C4-2B (cell line): ENCODE data around the gene CARD10.
A peak's percentile ranks its signal among the peaks of the same experiment; 100 is the strongest.

Source experiments
- H3K27ac ChIP-seq: fragments of 450-650 bp; 2 replicates; pipeline ENCODE4 v1.5.1; 2017
- CTCF ChIP-seq: fragments of 450-650 bp; conservative IDR thresholded peaks from 2 replicates; pipeline ENCODE4 v1.5.1; 2017; ENCODE audit warnings: mild to moderate bottlenecking
- ZFX ChIP-seq: fragments of 450-650 bp; IDR thresholded peaks from 2 replicates; pipeline ENCODE4 v1.6.1; 2017

CARD10 gene

GRCh38 chr22:37525746-37526350 lies 6.6 kb upstream of the CARD10 start:
- no peak overlapping the region for H3K27ac ChIP-seq
- TF ChIP-seq ZFX (no peak), CTCF (no peak)

GRCh38 chr22:37525073-37525745 lies 6.0 kb upstream of the CARD10 start:
- TF ChIP-seq ZFX, result no peak
- TF ChIP-seq CTCF, result no peak
- H3K27ac ChIP-seq, result no peak overlapping the region

GRCh38 chr22:37522482-37522881 lies 3.3 kb upstream of the CARD10 start:
- no peak for TF ChIP-seq CTCF
- TF ChIP-seq ZFX, result no peak

GRCh38 chr22:37521236-37521739 lies 2.1 kb upstream of the CARD10 start:
- H3K27ac ChIP-seq, result no peak overlapping the region
- TF ChIP-seq ZFX (no peak), CTCF (no peak)

More at GRCh38 chr22:37522482-37522881, 3.3 kb upstream of the CARD10 start:
- H3K27ac ChIP-seq, result no peak overlapping the region

- H3K27ac ChIP-seq, result no peak overlapping the region
- TF ChIP-seq ZFX, result no peak
- no peak for TF ChIP-seq CTCF
These were observed 1.6 kb upstream of the CARD10 start for GRCh38 chr22:37520776-37521191.

GRCh38 chr22:37518509-37519267 lies 527 bp downstream of the CARD10 start:
- peak overlapping the region; percentile 75 for H3K27ac ChIP-seq
- TF ChIP-seq ZFX, result peak; percentile 59; the same call in 1 of the 2 replicates
- no peak for TF ChIP-seq CTCF
